HG03457 (cell line): ENCODE measurements around the gene EMC10.
A peak's percentile ranks its signal among the peaks of the same experiment; 100 is the strongest.
"Not testable (repeated sequence)": the region's sequence is repeated elsewhere in the genome, so short reads cannot be mapped to it uniquely, and the experiment has no call there.

Source experiments
- ATAC-seq: cut with Tn5 transposase; IDR thresholded peaks from one replicate; pipeline ENCODE4 v1.9.1; 2021; ENCODE audit warnings: moderate number of reproducible peaks; ENCODE audit not compliant: unreplicated experiment

EMC10 gene

GRCh38 chr19:50476224-50476906 lies at the start of gene EMC10, which contains the start of gene GARIN5A:
EMC10 (plus strand) TSS chr19:50476507; CDS start chr19:50476545, 38 bp downstream.
GARIN5A (minus strand) TSS chr19:50476848; CDS start chr19:50476388, 460 bp downstream.
- peak; percentile 61 for ATAC-seq

- no peak for ATAC-seq
Measured at GRCh38 chr19:50427318-50427925, 48.9 kb upstream of the EMC10 start.

GRCh38 chr19:50427997-50428425 lies 48.3 kb upstream of the EMC10 start:
- ATAC-seq = no peak

- no peak for ATAC-seq
Measured at GRCh38 chr19:50428772-50429463, 47.4 kb upstream of the EMC10 start.

- no peak for ATAC-seq
Measured at GRCh38 chr19:50430888-50431342, 45.4 kb upstream of the EMC10 start.

GRCh38 chr19:50431343-50432220 lies 44.7 kb upstream of the EMC10 start:
- ATAC-seq = peak; percentile 46

- ATAC-seq = no peak
Measured at GRCh38 chr19:50432221-50433028, 43.9 kb upstream of the EMC10 start, which contains the start of gene MYBPC2. MYBPC2 (plus strand) TSS chr19:50432892; CDS start chr19:50432954, 62 bp downstream.

- ATAC-seq = no peak
Measured at GRCh38 chr19:50433201-50434180, 42.8 kb upstream of the EMC10 start.

- no peak for ATAC-seq
Measured at GRCh38 chr19:50434525-50434924, 41.8 kb upstream of the EMC10 start.

- ATAC-seq = no peak
Measured at GRCh38 chr19:50435221-50435620, 41.1 kb upstream of the EMC10 start.

- ATAC-seq = no peak
Measured at GRCh38 chr19:50435627-50436026, 40.7 kb upstream of the EMC10 start.

- ATAC-seq = no peak
Measured at GRCh38 chr19:50437862-50438449, 38.4 kb upstream of the EMC10 start.

- ATAC-seq = not testable (repeated sequence)
Measured at GRCh38 chr19:50439130-50439529, 37.2 kb upstream of the EMC10 start.

- no peak for ATAC-seq
Measured at GRCh38 chr19:50444059-50444458, 32.2 kb upstream of the EMC10 start.

- ATAC-seq = no peak
Measured at GRCh38 chr19:50447053-50447452, 29.3 kb upstream of the EMC10 start.

GRCh38 chr19:50447750-50448149 lies 28.6 kb upstream of the EMC10 start:
- ATAC-seq = no peak

GRCh38 chr19:50449236-50449899 lies 26.9 kb upstream of the EMC10 start:
- ATAC-seq = no peak
